HCT116 (cell line): ENCODE results near the gene NCBP3. TPM values are rescaled to one million over a fixed set of nuclear protein-coding genes. Genes with fewer than 3 reads are reported as not detected.

Experiments used
- ATAC-seq: fragments of 200-7000 bp; cut with Tn5 transposase; 2 replicates; pipeline ENCODE4 v1.9.1; 2020; ENCODE audit warnings: mild to moderate bottlenecking, moderate library complexity
- BruUV-seq: library from RNA; stranded (reverse); fragments of 400-500 nt; replicated peaks from 2 replicates; lab custom pipeline; 2021; lab: Mats Ljungman, UMichigan
- CTCF ChIA-PET: fragments of 300-600 bp; sonication (Branson Sonifier 250); formaldehyde crosslinking; loops from one replicate; lab custom pipeline; 2021; ENCODE audit warnings: antibody characterized with exemption; lab: Charles Lee
- POLR2A ChIA-PET: fragments of 300-600, 350-600 bp; sonication (Branson Sonifier 250); formaldehyde crosslinking; loops from one replicate; lab custom pipeline; 2021; ENCODE audit warnings: antibody characterized with exemption; lab: Charles Lee
- RAD21 ChIA-PET, 2 experiments: fragments of 300-600 bp; sonication (Branson Sonifier 250); formaldehyde crosslinking; loops; one replicate each; lab custom pipeline; 2023; ENCODE audit warnings: low total read pairs in 2 of 2; ENCODE audit not compliant: uncharacterized antibody in 2 of 2, unreplicated experiment in 2 of 2, low non-redundant PET in 1 of 2; lab: Charles Lee
- DNase-seq: peaks from one replicate; pipeline ENCODE4 v3.0.0-alpha.2; 2010; ENCODE audit warnings: low read depth, low spot score
- H2AFZ ChIP-seq: fragments of 200-600 bp; shearing (Covaris generic), sonication (generic); 2 replicates; pipeline ENCODE4 v1.6.1; 2017; ENCODE audit warnings: low read depth, mixed run types, mixed read lengths, antibody characterized with exemption, low read length; ENCODE audit not compliant: poor library complexity, severe bottlenecking
- H3K27ac ChIP-seq: 2 replicates; pipeline ENCODE4 v1.5.1; 2012; ENCODE audit warnings: low read depth, low read length
- H3K27me3 ChIP-seq: fragments of 200-600 bp; sonication (generic); 2 replicates; pipeline ENCODE4 v1.6.1; 2016; ENCODE audit warnings: mixed run types, low read length, mixed read lengths; ENCODE audit not compliant: insufficient read depth
- H3K36me3 ChIP-seq, 2 experiments: fragments of 200-500 bp in 1 of 2; fragments of 200-600 bp in 1 of 2; sonication (Bioruptor generic) in 1 of 2; sonication (generic) in 1 of 2; 2 replicates each; pipeline versions ENCODE4 v1.5.1 to v1.6.1; 2014 to 2016; ENCODE audit warnings: low read length in 2 of 2, inconsistent platforms in 1 of 2, mixed read lengths in 1 of 2, mixed run types in 1 of 2; ENCODE audit not compliant: insufficient read depth in 2 of 2, control insufficient read depth in 1 of 2
- H3K4me1 ChIP-seq, 2 experiments: fragments of 200-600 bp in 1 of 2; sonication (generic) in 1 of 2; 2 replicates each; pipeline versions ENCODE4 v1.5.1 to v1.6.1; 2012 to 2017; ENCODE audit warnings: low read length in 2 of 2, inconsistent platforms in 1 of 2, mild to moderate bottlenecking in 1 of 2, mixed read lengths in 1 of 2, mixed run types in 1 of 2, moderate library complexity in 1 of 2; ENCODE audit not compliant: insufficient read depth in 2 of 2, control insufficient read depth in 1 of 2
- H3K4me2 ChIP-seq: fragments of 200-600 bp; sonication (generic); 2 replicates; pipeline ENCODE4 v1.6.1; 2017; ENCODE audit warnings: mixed run types, low read length, mixed read lengths
- H3K4me3 ChIP-seq, 2 experiments: fragments of 200-600 bp in 1 of 2; sonication (generic) in 1 of 2; replicated peaks in 1 of 2; 2 replicates each; pipeline ENCODE4 v1.5.1; 2011 to 2016; ENCODE audit warnings: low read length in 2 of 2, control low read depth in 1 of 2, low read depth in 1 of 2, mild to moderate bottlenecking in 1 of 2, mixed read lengths in 1 of 2, mixed run types in 1 of 2
- H3K79me2 ChIP-seq: fragments of 200-600 bp; sonication (generic); 2 replicates; pipeline ENCODE4 v1.6.1; 2017; ENCODE audit warnings: mild to moderate bottlenecking, mixed run types, low read length, moderate library complexity, mixed read lengths; ENCODE audit not compliant: insufficient read depth
- H3K9ac ChIP-seq: fragments of 200-600 bp; sonication (generic); 2 replicates; pipeline ENCODE4 v1.6.1; 2016; ENCODE audit warnings: low read length, mixed read lengths
- H3K9me2 ChIP-seq: fragments of 200-600 bp; sonication (generic), shearing (Covaris generic); 2 replicates; pipeline ENCODE4 v1.6.1; 2017; ENCODE audit warnings: mixed run types, mild to moderate bottlenecking, moderate library complexity; ENCODE audit not compliant: insufficient read depth
- H3K9me3 ChIP-seq, 2 experiments: fragments of 200-500 bp in 1 of 2; fragments of 200-600 bp in 1 of 2; sonication (Bioruptor generic) in 1 of 2; sonication (generic) in 1 of 2; 2 replicates each; pipeline ENCODE4 v1.6.1; 2014 to 2017; ENCODE audit warnings: low read length in 2 of 2, mixed read lengths in 2 of 2, inconsistent platforms in 1 of 2, low read depth in 1 of 2, mild to moderate bottlenecking in 1 of 2, mixed run types in 1 of 2, moderate library complexity in 1 of 2; ENCODE audit not compliant: control insufficient read depth in 1 of 2, insufficient read depth in 1 of 2
- H4K20me1 ChIP-seq: fragments of 200-600 bp; sonication (generic), shearing (Covaris generic); 2 replicates; pipeline ENCODE4 v1.6.1; 2017; ENCODE audit warnings: mixed run types, mild to moderate bottlenecking, moderate library complexity; ENCODE audit not compliant: insufficient read depth
- CTCF ChIP-seq, 3 experiments: fragments of 200-600 bp in 1 of 3; sonication (generic) in 1 of 3; IDR thresholded peaks in 2 of 3; conservative IDR thresholded peaks in 1 of 3; 2 replicates each; pipeline ENCODE4 v1.5.1; 2012 to 2017; ENCODE audit warnings: low read depth in 2 of 3, low read length in 2 of 3, antibody characterized with exemption in 1 of 3, borderline replicate concordance in 1 of 3, control low read depth in 1 of 3, mild to moderate bottlenecking in 1 of 3, mixed read lengths in 1 of 3, mixed run types in 1 of 3, moderate library complexity in 1 of 3; ENCODE audit not compliant: insufficient read depth in 1 of 3
- EGR1 ChIP-seq: IDR thresholded peaks from 2 replicates; pipeline ENCODE4 v1.6.1; 2012; ENCODE audit warnings: low read depth
- ELF1 ChIP-seq: IDR thresholded peaks from 2 replicates; pipeline ENCODE4 v1.6.1; 2012; ENCODE audit warnings: low read depth, borderline replicate concordance
- MAX ChIP-seq: IDR thresholded peaks from 2 replicates; pipeline ENCODE4 v1.6.1; 2012
- POLR2AphosphoS5 ChIP-seq: IDR thresholded peaks from 2 replicates; pipeline ENCODE4 v1.6.1; 2011; ENCODE audit warnings: mild to moderate bottlenecking, low read depth, low read length, moderate library complexity
- SP1 ChIP-seq: IDR thresholded peaks from 2 replicates; pipeline ENCODE4 v1.6.1; 2012; ENCODE audit warnings: low read depth
- TCF7L2 ChIP-seq: IDR thresholded peaks from 2 replicates; pipeline ENCODE4 v1.7.0; 2011; ENCODE audit warnings: borderline replicate concordance, inconsistent platforms; ENCODE audit not compliant: insufficient read depth, insufficient read length; ENCODE audit errors: extremely low read depth
- intact Hi-C: fragments of 100-400 bp; cut with micrococcal nuclease; formaldehyde crosslinking; loops from 2 replicates; pipeline ENCODE4 v1.10.0; 2022
- total RNA-seq: library from RNA; stranded (reverse); gene quantifications from one replicate; pipeline ENCODE4 v1.2.1, GENCODE V29; 2021; ENCODE audit not compliant: unreplicated experiment

The NCBP3 gene
- total RNA-seq, 1 experiment from 2014 or later = 46.5 TPM

GRCh38 chr17:3890082-3890877 is 44.2 kb upstream of the NCBP3 start:
- Histone ChIP-seq H4K20me1 (no peaks in the 10 kb centered on the region), H3K9ac (peak overlapping the region; percentile 63), H3K4me3 (peak overlapping the region; percentile 13 to 53), H3K4me1 (peaks cover 72 to 92% of the 10 kb centered on the region in 2 experiments), H3K27me3 (no peaks in the 10 kb centered on the region), H3K4me2 (peak overlapping the region; percentile 89), H2AFZ (no peak overlapping the region)
- DNase-seq (peak; percentile 52), ATAC-seq (peak; percentile 25)
- intact Hi-C loops = no loop called here
- no TSS peak for BruUV-seq
- CTCF ChIA-PET = interaction anchor here (1.1 to 1.6 kb wide), 5 partner anchors 23 to 152 kb away, joined by 3 to 9 read pairs (median 8); partner anchors contain the start of gene NCBP3
- TF ChIP-seq EGR1 (peak; percentile 90), TCF7L2 (peak; percentile 75), POLR2AphosphoS5 (peak; percentile 49), CTCF (IDR thresholded peaks at IDR 0.05 in 2 of 3, conservative IDR thresholded peaks at IDR 0.05 in 1 of 3; ENCODE audit: borderline replicate concordance in 1 of 3, insufficient read depth in 1 of 3, low read depth in 2 of 3, low read length in 2 of 3) (no peak), ELF1 (no peak), MAX (peak; percentile 81), SP1 (peak; percentile 78)
- TF ChIP-seq, all 23 proteins: peak for 5
- peaks cover 16% of the 10 kb centered on the region; the same call in 1 of the 2 replicates for H3K79me2 ChIP-seq
- H3K36me3 ChIP-seq = no peaks in the 10 kb centered on the region
- POLR2A ChIA-PET = no interaction called here
- RAD21 ChIA-PET = no interaction called here
- no peaks in the 10 kb centered on the region for H3K9me2 ChIP-seq
- H3K27ac ChIP-seq = peak overlapping the region; percentile 83
- H3K9me3 ChIP-seq = no peaks in the 10 kb centered on the region
